ENCODE measurements around the gene TRIM29. TPM values are rescaled to one million over a fixed set of nuclear protein-coding genes. Genes with fewer than 3 reads are reported as not detected.

The TRIM29 gene
- total and polyA plus RNA-seq, 9 of the 15 experiments (the other 6 are each of a cell fraction or from before 2014, with no cell fraction given) = 0.08 to 1.4 (median 0.42) TPM; not detected in 2

- BruUV-seq (replicated peaks) = no TSS peak
- H3K4me2 ChIP-seq (ENCODE audit: insufficient read depth, low read length) = no peak overlapping the region
- no peak for ATAC-seq
- POLR2A ChIA-PET = interaction anchor here (0.7 to 0.8 kb wide), 2 partner anchors 19 to 69 kb away, joined by 3 read pairs; no protein-coding TSS in a partner anchor
- no peak for FAIRE-seq
- H3K4me1 ChIP-seq (replicated peaks in 1 of 2; ENCODE audit: control insufficient read depth in 2 of 2, insufficient read depth in 2 of 2, low read length in 2 of 2) = peaks cover 0 to 18% of the 10 kb centered on the region in 2 experiments; a peak in 2 of 5 replicates
- no peaks in the 10 kb centered on the region for H3K36me3 ChIP-seq (ENCODE audit: control insufficient read depth, insufficient read depth, low read length)
- no peak overlapping the region for H3K9ac ChIP-seq (ENCODE audit: insufficient read depth in 1 of 2, low read depth in 2 of 2, low read length in 2 of 2)
- no peak overlapping the region for H2AFZ ChIP-seq (ENCODE audit: low read depth, low read length)
- peaks cover 24 to 70% of the 10 kb centered on the region in 2 experiments; a peak in 4 of 5 replicates for H3K27me3 ChIP-seq (ENCODE audit: control insufficient read depth in 2 of 2, insufficient read depth in 2 of 2, low read length in 2 of 2)
- 30% methylated on average over 13 of the region's 27 CpGs for WGBS (ENCODE audit: insufficient coverage, low coverage, missing lambda C conversion rate)
- intact Hi-C loops (cut with micrococcal nuclease) (loop anchor here (1.0 to 5.0 kb wide), 2 partner anchors 62 to 503 kb away; no protein-coding TSS in a partner anchor), in situ Hi-C loops (cut with MboI) (loop anchor here (5.0 kb wide), 2 partner anchors 57 to 132 kb away; no protein-coding TSS in a partner anchor)
- no peak for TF ChIP-seq TSC22D4 (tag; IDR thresholded peaks at IDR 0.05)
- TF ChIP-seq NFATC3 (IDR thresholded peaks at IDR 0.05) = no peak
- no peak for TF ChIP-seq SMAD1 (IDR thresholded peaks at IDR 0.05; ENCODE audit: low read depth, low read length, partially characterized antibody)
- TF ChIP-seq ZNF316 (IDR thresholded peaks at IDR 0.05) = no peak
- no peak for TF ChIP-seq CTBP1 (IDR thresholded peaks at IDR 0.05; ENCODE audit: borderline replicate concordance)
- no peak for TF ChIP-seq ELF4 (CRISPR knock-in tag; IDR thresholded peaks at IDR 0.05)
- TF ChIP-seq TAF9B (IDR thresholded peaks at IDR 0.05; ENCODE audit: partially characterized antibody) = no peak
- no peak for TF ChIP-seq BDP1 (IDR thresholded peaks at IDR 0.05; ENCODE audit: insufficient read depth, insufficient read length)
- TF ChIP-seq KDM1A (IDR thresholded peaks at IDR 0.05) = no peak
- no peak for TF ChIP-seq NCOA6 (IDR thresholded peaks at IDR 0.05)
- TF ChIP-seq UBTF (IDR thresholded peaks at IDR 0.05; ENCODE audit: borderline replicate concordance in 1 of 2, low read depth in 2 of 2, low read length in 2 of 2) = no peak
- no peak for TF ChIP-seq ZNF239 (CRISPR knock-in tag; IDR thresholded peaks at IDR 0.05)
- no peak for TF ChIP-seq ZBTB12 (CRISPR knock-in tag; IDR thresholded peaks at IDR 0.05)
- TF ChIP-seq DIDO1 (tag; IDR thresholded peaks at IDR 0.05; ENCODE audit: low read depth) = no peak
- no peaks in the 10 kb centered on the region for H3K9me3 ChIP-seq (replicated peaks; ENCODE audit: control insufficient read depth, insufficient read depth, low read depth, low read length)
- H4K20me1 ChIP-seq (replicated peaks; ENCODE audit: control insufficient read depth, insufficient read depth, low read length) = peaks cover 9% of the 10 kb centered on the region
- CTCF ChIA-PET (ENCODE audit: low intra/inter-chr PET ratio) = interaction anchor here (2.5 kb wide), 1 partner anchor 60 kb away, joined by 9 read pairs; no protein-coding TSS in a partner anchor
- no peaks in the 10 kb centered on the region for H3K79me2 ChIP-seq (ENCODE audit: control insufficient read depth, insufficient read depth, low read length)
- no peak overlapping the region for H3K27ac ChIP-seq (ENCODE audit: extremely low read depth, low read depth, low read length)
- DNase-seq (ENCODE audit: extremely low read depth in 1 of 4, low spot score in 3 of 4) = no peak
- no peak overlapping the region for H3K4me3 ChIP-seq
- H3K9me1 ChIP-seq (ENCODE audit: control insufficient read depth, insufficient read depth, low read length) = no peaks in the 10 kb centered on the region
These were observed 32.2 kb upstream of the TRIM29 start for GRCh38 chr11:120169981-120170698.
